ENCODE data around the gene UFSP2.

- TF ChIP-seq CTCF (IDR thresholded peaks at IDR 0.05; ENCODE audit: low read depth, low read length, poor library complexity, severe bottlenecking) (no peak), EZH2phosphoT487 (IDR thresholded peaks at IDR 0.05; ENCODE audit: borderline replicate concordance, low read length) (no peak)
These were observed 51.2 kb downstream of the UFSP2 start for GRCh38 chr4:185374573-185374972.
